Stimulated activated CD4-positive, alpha-beta T cell treated with anti-CD3 and anti-CD28 coated beads, Interleukin-1b, Interleukin-23, amount 100 ng/mL, for 48 hours (primary cell): ENCODE data around the gene PHACTR2.
A peak's percentile ranks its signal among the peaks of the same experiment; 100 is the strongest.
"Not testable (repeated sequence)": the region's sequence is repeated elsewhere in the genome, so short reads cannot be mapped to it uniquely, and the experiment has no call there.

Experiments
- DNase-seq: peaks from one replicate; pipeline ENCODE4 v3.0.0-alpha.2; 2020

Gene PHACTR2

GRCh38 chr6:143773506-143774150 is 95.9 kb downstream of the PHACTR2 start:
- DNase-seq, result no peak

GRCh38 chr6:143774347-143774746 is 96.6 kb downstream of the PHACTR2 start:
- DNase-seq, result no peak

GRCh38 chr6:143775336-143775735 is 97.6 kb downstream of the PHACTR2 start:
- no peak for DNase-seq

GRCh38 chr6:143778926-143779325 is 101.2 kb downstream of the PHACTR2 start:
- no peak for DNase-seq

GRCh38 chr6:143782481-143782880 is 104.7 kb downstream of the PHACTR2 start:
- DNase-seq, result no peak

GRCh38 chr6:143783077-143783476 is 105.3 kb downstream of the PHACTR2 start:
- no peak for DNase-seq

- DNase-seq, result no peak
These were observed 106.6 kb downstream of the PHACTR2 start for GRCh38 chr6:143784316-143784715.

GRCh38 chr6:143786371-143786770 is 108.6 kb downstream of the PHACTR2 start:
- not testable (repeated sequence) for DNase-seq

- no peak for DNase-seq
These were observed 114.9 kb downstream of the PHACTR2 start for GRCh38 chr6:143792402-143793279.

- DNase-seq, result no peak
These were observed 115.5 kb downstream of the PHACTR2 start for GRCh38 chr6:143793280-143793619.

GRCh38 chr6:143796551-143796950 is 118.8 kb downstream of the PHACTR2 start:
- DNase-seq, result not testable (repeated sequence)

- not testable (repeated sequence) for DNase-seq
These were observed 120.7 kb downstream of the PHACTR2 start for GRCh38 chr6:143798487-143798886.

GRCh38 chr6:143802833-143803565 is 125.2 kb downstream of the PHACTR2 start:
- DNase-seq, result no peak

- no peak for DNase-seq
These were observed 126.2 kb downstream of the PHACTR2 start for GRCh38 chr6:143803769-143804568.

GRCh38 chr6:143804835-143805239 is 127.1 kb downstream of the PHACTR2 start:
- DNase-seq, result no peak

GRCh38 chr6:143806282-143807102 is 128.7 kb downstream of the PHACTR2 start:
- DNase-seq, result peak; percentile 87

GRCh38 chr6:143807103-143807772 is 129.5 kb downstream of the PHACTR2 start:
- no peak for DNase-seq

GRCh38 chr6:143810745-143811144 is 133.0 kb downstream of the PHACTR2 start:
- no peak for DNase-seq

GRCh38 chr6:143811501-143812157 is 133.9 kb downstream of the PHACTR2 start:
- DNase-seq, result no peak

GRCh38 chr6:143817621-143818020 is 139.9 kb downstream of the PHACTR2 start:
- no peak for DNase-seq

GRCh38 chr6:143821359-143821758 is 143.6 kb downstream of the PHACTR2 start:
- no peak for DNase-seq
